ENCODE results near the gene C1QTNF6. TPM values are rescaled to one million over a fixed set of nuclear protein-coding genes. Genes with fewer than 3 reads are reported as not detected.

Gene C1QTNF6
- total and polyA plus RNA-seq, 2 of the 4 experiments (the other 2 are of a cell fraction): 1.1 to 10.9 TPM

DNA sequence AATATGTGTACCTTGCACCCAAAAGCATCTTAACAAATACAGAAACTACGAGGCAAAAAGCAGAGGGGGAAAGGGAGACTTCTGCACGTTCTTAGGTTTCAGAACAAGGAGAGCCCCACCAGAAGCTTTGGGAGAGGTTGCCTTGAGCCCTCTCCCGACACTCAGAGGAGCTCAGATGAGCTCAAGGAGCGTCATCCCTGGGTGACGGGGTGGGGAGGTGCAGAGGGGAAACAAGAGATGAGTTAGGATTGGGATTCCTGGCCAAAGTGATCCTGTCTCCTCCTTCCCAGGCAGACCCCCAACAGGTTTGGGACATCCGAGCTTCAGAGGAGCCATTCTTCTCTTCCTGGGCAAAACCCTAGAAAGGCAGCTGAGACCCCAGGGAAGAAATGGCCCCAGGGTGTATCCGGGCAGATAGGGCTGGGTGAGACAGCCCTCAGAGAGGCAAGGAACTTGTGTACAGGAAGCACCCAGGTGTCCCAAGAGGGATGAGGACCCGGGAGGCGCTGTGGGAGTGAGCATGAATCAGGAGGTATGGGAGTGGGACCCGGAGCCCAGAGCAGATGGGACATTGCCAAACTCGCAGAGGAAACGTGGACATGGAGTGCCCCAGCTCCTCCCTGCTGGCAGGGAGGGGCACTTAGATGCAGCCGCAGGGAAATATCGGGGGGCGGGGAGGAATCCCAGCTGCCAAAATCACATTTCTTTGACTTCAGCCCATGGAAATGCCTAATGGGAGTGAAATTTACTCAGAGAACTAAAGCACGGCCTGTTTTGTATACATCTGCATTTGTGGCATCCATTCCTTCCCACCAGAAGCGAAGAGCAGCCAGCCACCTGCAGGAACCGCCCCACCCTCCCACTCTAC lies 12.4 kb downstream of the C1QTNF6 start (continued):
- no peak for TF ChIP-seq MXI1 (IDR thresholded peaks at IDR 0.05; ENCODE audit: borderline replicate concordance, low read depth, low read length)

DNA sequence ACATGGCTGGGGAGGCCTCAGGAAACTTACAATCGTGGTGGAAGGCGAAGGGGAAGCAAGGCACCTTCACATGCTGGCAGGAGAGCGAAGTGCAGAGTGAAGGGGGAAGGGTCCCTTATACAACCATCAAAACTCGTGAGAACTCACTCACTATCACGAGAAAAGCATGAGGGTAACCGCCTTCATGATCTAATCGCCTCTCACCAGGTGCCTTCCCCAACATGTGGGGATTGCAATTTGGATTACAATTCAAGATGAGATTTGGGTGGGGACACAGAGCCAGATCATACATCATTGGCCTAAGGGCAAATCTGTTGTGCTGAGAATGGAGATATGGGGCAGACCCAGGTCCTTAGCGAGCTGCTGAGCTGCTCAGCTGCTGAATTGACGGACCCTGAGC lies 13.1 kb downstream of the C1QTNF6 start:
- Histone ChIP-seq H4K5ac (ENCODE audit: low read depth, low read length) (no peak overlapping the region), H3K23ac (ENCODE audit: low read depth, low read length) (no peak overlapping the region), H2BK120ac (ENCODE audit: low read depth, low read length) (no peak overlapping the region), H2BK15ac (ENCODE audit: low read depth, low read length) (no peak overlapping the region), H3K27ac (ENCODE audit: insufficient read depth, low read length) (no peak overlapping the region), H4K91ac (ENCODE audit: insufficient read depth, low read depth, low read length) (no peak overlapping the region), H3K4ac (ENCODE audit: low read depth, low read length) (no peak overlapping the region), H3K9me3 (ENCODE audit: control insufficient read depth, insufficient read depth, low read length) (no peaks in the 10 kb centered on the region), H3K9ac (ENCODE audit: low read depth, low read length) (no peak overlapping the region), H3K79me1 (ENCODE audit: low read depth in 1 of 2, low read length in 2 of 2) (no peaks in the 10 kb centered on the region), H3K14ac (replicated peaks; ENCODE audit: low read depth, low read length) (no peak overlapping the region), H3K4me1 (ENCODE audit: control insufficient read depth, insufficient read depth, low read length) (peaks cover 17% of the 10 kb centered on the region), H3K4me3 (ENCODE audit: insufficient read depth, low read depth, low read length) (no peak overlapping the region), H3K36me3 (ENCODE audit: control insufficient read depth, insufficient read depth, low read length) (no peaks in the 10 kb centered on the region), H2BK5ac (ENCODE audit: low read depth, low read length, poor library complexity, severe bottlenecking) (no peak overlapping the region), H3K56ac (ENCODE audit: extremely low read depth, insufficient read depth, low read length) (no peak overlapping the region), H3K27me3 (ENCODE audit: control insufficient read depth, insufficient read depth, low read length) (peaks cover 21% of the 10 kb centered on the region), H4K20me1 (ENCODE audit: insufficient read depth, low read length) (no peaks in the 10 kb centered on the region), H3K9me1 (ENCODE audit: insufficient read depth, low read length) (peaks cover 6% of the 10 kb centered on the region; the same call in 1 of the 2 replicates), H3K4me2 (ENCODE audit: low read depth, low read length) (no peak overlapping the region), H2AK5ac (ENCODE audit: low read depth, low read length) (no peak overlapping the region), H2AFZ (replicated peaks; ENCODE audit: low read length, poor library complexity) (no peak overlapping the region), H2AK9ac (replicated peaks; ENCODE audit: low read depth, low read length, poor library complexity) (no peak overlapping the region), H2BK20ac (ENCODE audit: low read depth, low read length) (no peak overlapping the region), H4K8ac (ENCODE audit: low read depth in 2 of 2, low read length in 2 of 2) (no peak overlapping the region), H3K18ac (ENCODE audit: low read depth, low read length) (no peak overlapping the region)
- ATAC-seq (ENCODE audit: low read depth) (no peak), DNase-seq (no peak)
- intact Hi-C loops (cut with micrococcal nuclease): no loop called here
- ChIA-PET CTCF (interaction anchor here (0.8 kb wide), 1 partner anchor 25 kb away, joined by 3 read pairs; no protein-coding TSS in a partner anchor), POLR2A (ENCODE audit: unreplicated experiment) (no interaction called here)
- dilution Hi-C loops (cut with HindIII; ENCODE audit: low sequenced_read_pairs, unreplicated experiment): no loop called here
- no CpG with 5 or more reads among the region's 9 CpGs for WGBS, 2 experiments (ENCODE audit: extremely low coverage in 2 of 2, insufficient read length in 1 of 2)
- in situ Hi-C loops (cut with MboI; ENCODE audit: low sequenced_read_pairs): loop anchor here (10.0 kb wide), 1 partner anchor 290 kb away; no protein-coding TSS in a partner anchor
- BruUV-seq (replicated peaks): no TSS peak
- TF ChIP-seq CEBPB (IDR thresholded peaks at IDR 0.05; ENCODE audit: low read depth, low read length) (no peak), NFE2L2 (IDR thresholded peaks at IDR 0.05; ENCODE audit: low read depth, low read length) (no peak), BHLHE40 (IDR thresholded peaks at IDR 0.05; ENCODE audit: low read depth, low read length) (no peak), RFX5 (IDR thresholded peaks at IDR 0.05; ENCODE audit: low read depth, low read length) (no peak), MXI1 (IDR thresholded peaks at IDR 0.05; ENCODE audit: borderline replicate concordance, low read depth, low read length) (no peak), CHD1 (IDR thresholded peaks at IDR 0.05; ENCODE audit: low read depth, low read length) (no peak), RCOR1 (IDR thresholded peaks at IDR 0.05; ENCODE audit: insufficient replicate concordance, low read length) (no peak), POLR2A (IDR thresholded peaks at IDR 0.05; ENCODE audit: low read depth, low read length) (no peak), FOS (IDR thresholded peaks at IDR 0.05; ENCODE audit: low read depth, low read length) (no peak), MAFK (IDR thresholded peaks at IDR 0.05; ENCODE audit: low read depth, low read length) (no peak)
- TF ChIP-seq, protein P1, sequence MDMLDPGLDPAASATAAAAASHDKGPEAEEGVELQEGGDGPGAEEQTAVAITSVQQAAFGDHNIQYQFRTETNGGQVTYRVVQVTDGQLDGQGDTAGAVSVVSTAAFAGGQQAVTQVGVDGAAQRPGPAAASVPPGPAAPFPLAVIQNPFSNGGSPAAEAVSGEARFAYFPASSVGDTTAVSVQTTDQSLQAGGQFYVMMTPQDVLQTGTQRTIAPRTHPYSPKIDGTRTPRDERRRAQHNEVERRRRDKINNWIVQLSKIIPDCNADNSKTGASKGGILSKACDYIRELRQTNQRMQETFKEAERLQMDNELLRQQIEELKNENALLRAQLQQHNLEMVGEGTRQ (IDR thresholded peaks at IDR 0.05; ENCODE audit: low read depth, low read length): no peak
- TF ChIP-seq, protein P2, sequence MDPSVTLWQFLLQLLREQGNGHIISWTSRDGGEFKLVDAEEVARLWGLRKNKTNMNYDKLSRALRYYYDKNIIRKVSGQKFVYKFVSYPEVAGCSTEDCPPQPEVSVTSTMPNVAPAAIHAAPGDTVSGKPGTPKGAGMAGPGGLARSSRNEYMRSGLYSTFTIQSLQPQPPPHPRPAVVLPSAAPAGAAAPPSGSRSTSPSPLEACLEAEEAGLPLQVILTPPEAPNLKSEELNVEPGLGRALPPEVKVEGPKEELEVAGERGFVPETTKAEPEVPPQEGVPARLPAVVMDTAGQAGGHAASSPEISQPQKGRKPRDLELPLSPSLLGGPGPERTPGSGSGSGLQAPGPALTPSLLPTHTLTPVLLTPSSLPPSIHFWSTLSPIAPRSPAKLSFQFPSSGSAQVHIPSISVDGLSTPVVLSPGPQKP (IDR thresholded peaks at IDR 0.05; ENCODE audit: borderline replicate concordance, low read depth, low read length): no peak
- TF ChIP-seq, protein P3, sequence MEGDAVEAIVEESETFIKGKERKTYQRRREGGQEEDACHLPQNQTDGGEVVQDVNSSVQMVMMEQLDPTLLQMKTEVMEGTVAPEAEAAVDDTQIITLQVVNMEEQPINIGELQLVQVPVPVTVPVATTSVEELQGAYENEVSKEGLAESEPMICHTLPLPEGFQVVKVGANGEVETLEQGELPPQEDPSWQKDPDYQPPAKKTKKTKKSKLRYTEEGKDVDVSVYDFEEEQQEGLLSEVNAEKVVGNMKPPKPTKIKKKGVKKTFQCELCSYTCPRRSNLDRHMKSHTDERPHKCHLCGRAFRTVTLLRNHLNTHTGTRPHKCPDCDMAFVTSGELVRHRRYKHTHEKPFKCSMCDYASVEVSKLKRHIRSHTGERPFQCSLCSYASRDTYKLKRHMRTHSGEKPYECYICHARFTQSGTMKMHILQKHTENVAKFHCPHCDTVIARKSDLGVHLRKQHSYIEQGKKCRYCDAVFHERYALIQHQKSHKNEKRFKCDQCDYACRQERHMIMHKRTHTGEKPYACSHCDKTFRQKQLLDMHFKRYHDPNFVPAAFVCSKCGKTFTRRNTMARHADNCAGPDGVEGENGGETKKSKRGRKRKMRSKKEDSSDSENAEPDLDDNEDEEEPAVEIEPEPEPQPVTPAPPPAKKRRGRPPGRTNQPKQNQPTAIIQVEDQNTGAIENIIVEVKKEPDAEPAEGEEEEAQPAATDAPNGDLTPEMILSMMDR (conservative IDR thresholded peaks at IDR 0.05; ENCODE audit: low read depth, low read length): no peak
